GM18951 (cell line): ENCODE measurements around the gene CALML4.

Experiments
- POLR2A ChIP-seq: IDR thresholded peaks from 4 replicates; pipeline ENCODE4 v1.6.1; 2011; ENCODE audit warnings: mild to moderate bottlenecking; ENCODE audit not compliant: insufficient read length, insufficient read depth; ENCODE audit errors: extremely low read depth
- in situ Hi-C: fragments of 300-500 bp; cut with MboI; formaldehyde crosslinking; loops from one replicate; pipeline ENCODE4 v1.12.0; 2022; ENCODE audit warnings: low sequenced_read_pairs, mixed read lengths, inconsistent platforms; ENCODE audit not compliant: unreplicated experiment

CALML4 gene

GRCh38 chr15:68177742-68178141, 27.4 kb downstream of the CALML4 start:
- in situ Hi-C loops: no loop called here
- no peak for TF ChIP-seq POLR2A

- no peak for TF ChIP-seq POLR2A
- in situ Hi-C loops: no loop called here
These were observed 28.5 kb downstream of the CALML4 start for GRCh38 chr15:68176601-68177000.

DNA sequence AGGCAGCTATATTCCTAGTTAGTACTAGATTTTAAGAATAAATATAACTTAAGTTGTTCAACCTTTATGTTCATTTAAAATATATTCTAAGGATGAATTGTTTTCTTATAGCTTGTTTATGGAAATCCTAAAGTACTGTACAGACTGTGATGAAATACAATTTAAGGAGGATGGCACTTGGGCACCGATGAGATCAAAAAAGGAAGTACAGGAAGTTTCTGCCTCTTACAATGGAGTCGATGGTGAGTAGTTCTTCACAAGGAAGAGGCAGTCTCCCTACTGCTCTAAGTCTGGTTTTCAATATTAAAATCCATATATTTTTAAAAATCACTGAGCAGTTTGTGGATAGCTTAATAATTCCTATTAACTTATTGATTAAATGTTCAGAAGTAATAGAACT, 29.6 kb downstream of the CALML4 start:
- in situ Hi-C loops: no loop called here
- TF ChIP-seq POLR2A: no peak

- in situ Hi-C loops: loop anchor here (25.0 kb wide), 1 partner anchor 311 kb away; no protein-coding TSS in a partner anchor
These were observed 32.0 kb downstream of the CALML4 start for GRCh38 chr15:68173119-68173518.

DNA sequence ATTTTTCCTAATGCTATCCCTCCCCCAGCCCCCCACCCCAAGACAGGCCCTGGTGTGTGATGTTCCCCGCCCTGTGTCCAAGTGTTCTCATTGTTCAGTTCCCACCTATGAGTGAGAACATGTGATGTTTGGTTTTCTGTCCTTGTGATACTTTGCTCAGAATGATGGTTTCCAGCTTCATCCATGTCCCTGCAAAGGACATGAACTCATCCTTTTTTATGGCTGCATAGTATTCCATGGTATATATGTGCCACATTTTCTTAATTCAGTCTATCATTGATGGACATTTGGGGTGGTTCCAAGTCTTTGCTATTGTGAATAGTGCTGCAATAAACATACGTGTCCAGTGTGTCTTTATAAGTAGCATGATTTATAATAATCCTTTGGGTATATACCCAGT, 33.1 kb downstream of the CALML4 start:
- in situ Hi-C loops: loop anchor here (25.0 kb wide), 1 partner anchor 310 kb away; no protein-coding TSS in a partner anchor

More at GRCh38 chr15:68173119-68173518, 32.0 kb downstream of the CALML4 start:
- no peak for TF ChIP-seq POLR2A

DNA sequence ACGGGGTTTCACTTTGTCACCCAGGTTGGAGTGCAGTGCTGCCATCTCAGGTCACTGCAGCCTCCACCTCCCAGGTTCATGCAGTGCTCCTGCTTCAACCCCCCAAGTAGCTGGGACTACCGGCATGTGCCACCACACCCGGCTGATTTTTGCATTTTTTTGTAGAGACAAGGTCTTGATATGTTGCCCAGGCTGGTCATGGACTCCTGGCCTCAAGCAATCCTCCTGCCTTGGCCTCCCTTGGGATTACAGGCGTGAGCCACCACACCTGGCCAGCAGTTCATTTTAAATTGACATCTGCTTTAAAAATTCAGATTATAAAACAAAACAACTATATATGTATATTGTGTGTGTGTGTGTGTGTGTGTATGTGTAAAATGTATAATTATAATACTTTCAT, 38.3 kb downstream of the CALML4 start:
- in situ Hi-C loops: loop anchor here (25.0 kb wide), 1 partner anchor 305 kb away; no protein-coding TSS in a partner anchor
- TF ChIP-seq POLR2A: no peak

- no peak for TF ChIP-seq POLR2A
- in situ Hi-C loops: loop anchor here (25.0 kb wide), 1 partner anchor 301 kb away; no protein-coding TSS in a partner anchor
These were observed 41.9 kb downstream of the CALML4 start for GRCh38 chr15:68163191-68163590.

DNA sequence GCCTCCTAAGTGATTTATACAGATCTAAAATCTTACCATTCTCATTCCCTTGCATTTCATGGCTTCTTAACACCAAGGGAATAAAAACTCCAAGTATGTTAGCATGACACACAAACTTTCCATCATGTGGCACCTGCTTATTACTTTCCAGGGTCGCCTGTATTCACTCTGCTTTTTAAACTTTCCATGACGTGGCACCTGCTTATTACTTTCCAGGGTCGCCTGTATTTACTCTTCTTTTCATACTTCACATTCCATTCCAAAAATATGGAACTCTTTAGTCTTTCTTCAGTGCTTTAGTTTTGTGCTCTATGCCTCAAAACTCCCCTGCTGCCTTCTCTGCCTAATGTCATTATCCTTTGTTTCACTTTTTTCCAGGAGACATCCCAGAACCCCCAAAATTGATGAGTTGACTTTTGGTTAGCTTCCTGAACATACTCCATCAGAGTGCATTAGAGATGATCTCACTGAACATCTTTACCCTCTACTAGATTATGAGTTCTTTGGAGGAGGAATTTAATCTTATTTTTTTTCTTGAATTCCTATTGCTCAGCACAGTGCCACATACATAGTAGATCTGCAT, 47.0 kb downstream of the CALML4 start:
- in situ Hi-C loops: loop anchor here (25.0 kb wide), 1 partner anchor 296 kb away; no protein-coding TSS in a partner anchor
- TF ChIP-seq POLR2A: no peak

- in situ Hi-C loops: loop anchor here (25.0 kb wide), 1 partner anchor 295 kb away; no protein-coding TSS in a partner anchor
- TF ChIP-seq POLR2A: no peak
These were observed 48.1 kb downstream of the CALML4 start for GRCh38 chr15:68157074-68157473.

DNA sequence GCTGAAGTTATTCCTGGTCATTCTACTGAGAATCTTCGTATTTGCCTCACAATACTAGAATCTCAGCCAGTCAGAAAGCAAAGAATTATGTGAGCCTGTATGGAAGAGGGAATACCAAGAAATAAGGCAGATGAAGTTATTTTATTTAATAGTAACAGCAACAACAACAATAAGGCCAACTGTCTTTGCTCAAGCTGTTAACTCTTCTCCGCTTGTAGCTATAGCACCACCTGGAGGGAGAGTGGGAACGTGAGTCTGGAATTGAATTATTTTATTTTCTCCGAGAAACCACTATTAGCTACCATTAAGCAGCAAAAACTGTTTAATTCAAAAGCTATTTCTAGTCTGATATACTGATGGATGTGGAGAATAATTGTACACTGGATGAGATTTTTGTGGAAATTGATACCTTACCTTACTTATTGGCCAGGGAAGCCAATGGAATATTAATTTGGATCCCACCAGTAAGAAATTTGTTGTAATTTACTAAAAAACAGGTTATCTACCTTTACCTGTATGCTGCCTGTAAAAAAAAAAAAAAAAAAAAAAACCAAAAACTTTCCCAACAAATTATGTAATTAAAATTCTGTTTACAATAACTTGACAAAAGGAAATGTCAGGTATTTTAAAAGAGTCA, 50.1 kb downstream of the CALML4 start:
- in situ Hi-C loops: loop anchor here (25.0 kb wide), 1 partner anchor 293 kb away; no protein-coding TSS in a partner anchor
- no peak for TF ChIP-seq POLR2A

DNA sequence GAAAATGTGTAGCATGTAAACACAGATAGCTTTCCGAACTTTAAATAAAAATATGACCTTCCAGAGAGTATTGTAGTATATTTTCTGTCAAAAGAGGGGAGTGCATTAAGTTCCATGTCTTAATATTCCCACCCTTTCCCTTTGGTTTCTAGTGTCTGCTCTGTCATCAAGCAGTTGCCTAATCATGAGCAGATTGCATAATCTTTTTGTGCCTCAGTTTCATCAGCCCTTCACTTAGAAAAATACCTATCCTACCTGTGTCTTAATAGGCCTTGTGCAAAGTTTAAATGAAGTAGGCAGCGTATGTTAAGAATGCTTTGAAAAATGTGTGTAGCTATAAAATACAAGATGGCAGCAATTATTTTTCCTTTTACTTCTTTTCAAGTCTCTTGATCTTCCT, 52.8 kb downstream of the CALML4 start:
- no peak for TF ChIP-seq POLR2A
- in situ Hi-C loops: loop anchor here (25.0 kb wide), 1 partner anchor 290 kb away; no protein-coding TSS in a partner anchor

GRCh38 chr15:68151277-68151676, 53.9 kb downstream of the CALML4 start:
- TF ChIP-seq POLR2A: no peak
- in situ Hi-C loops: loop anchor here (25.0 kb wide), 1 partner anchor 289 kb away; no protein-coding TSS in a partner anchor

DNA sequence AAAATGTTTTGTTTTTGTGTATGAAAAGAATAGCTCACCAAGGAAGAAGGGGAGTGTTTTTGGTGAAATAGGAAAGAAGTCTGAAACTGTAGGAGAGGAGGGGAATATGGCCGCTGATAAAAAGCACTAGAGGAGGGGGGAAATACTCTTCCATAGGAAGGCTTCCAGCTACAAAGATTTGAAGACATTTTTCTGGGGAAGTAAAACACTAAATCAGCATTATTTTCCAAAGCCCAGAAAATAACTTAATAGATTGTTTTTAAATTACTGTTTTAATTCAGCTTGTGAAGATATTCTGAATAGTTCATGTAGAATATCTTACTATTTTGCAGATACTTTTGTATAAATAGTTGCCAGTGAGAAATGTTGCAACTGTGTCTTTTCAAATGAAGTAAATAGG, 54.9 kb downstream of the CALML4 start:
- no peak for TF ChIP-seq POLR2A
- in situ Hi-C loops: loop anchor here (25.0 kb wide), 1 partner anchor 288 kb away; no protein-coding TSS in a partner anchor

DNA sequence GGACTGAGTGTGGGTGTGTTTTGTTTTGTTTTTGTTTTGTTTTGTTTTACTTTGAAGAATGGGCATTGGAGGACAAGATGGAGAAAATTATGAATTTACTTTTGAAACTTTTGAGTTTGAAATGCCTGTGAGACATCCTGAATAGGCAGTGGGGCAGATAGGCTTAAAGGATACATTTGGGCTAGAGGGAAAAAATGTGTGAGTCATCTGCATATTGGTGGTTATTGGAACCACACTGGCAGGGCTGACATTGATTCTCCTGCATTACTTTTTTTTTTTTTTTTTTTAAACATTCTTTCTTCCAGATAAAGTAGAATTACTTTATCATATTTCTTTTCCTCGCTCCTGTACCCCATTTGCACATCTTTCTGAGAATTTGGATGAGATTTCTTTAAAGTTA, 56.1 kb downstream of the CALML4 start:
- no peak for TF ChIP-seq POLR2A
- in situ Hi-C loops: no loop called here
